Hippocampal formation (tissue), 2 donors: ENCODE measurements around the gene GRAMD2A.

ENCODE experiments used
- DNase-seq, 2 donors: peaks; one replicate each; lab custom pipeline; 2025; lab: John Stamatoyannopoulos, UW

The GRAMD2A gene

GRCh38 chr15:72197460-72198355 lies at the start of gene GRAMD2A:
Gene GRAMD2A, minus strand, starts transcription at chr15:72197787.
- DNase-seq: no peak

GRCh38 chr15:72242775-72243370 lies 45.3 kb upstream of the GRAMD2A start:
- DNase-seq: no peak

GRCh38 chr15:72239652-72240051 lies 42.1 kb upstream of the GRAMD2A start:
- DNase-seq: no peak

GRCh38 chr15:72238586-72238985 lies 41.0 kb upstream of the GRAMD2A start:
- DNase-seq: no peak

- DNase-seq: no peak
Observed at GRCh38 chr15:72237853-72238224, 40.3 kb upstream of the GRAMD2A start.

GRCh38 chr15:72237029-72237852 lies 39.7 kb upstream of the GRAMD2A start:
- DNase-seq: peak in 1 of 2 donors; percentile 4

GRCh38 chr15:72236381-72237003 lies 38.9 kb upstream of the GRAMD2A start:
- DNase-seq: no peak

GRCh38 chr15:72235298-72235697 lies 37.7 kb upstream of the GRAMD2A start:
- no peak for DNase-seq

- DNase-seq: no peak
Observed at GRCh38 chr15:72233769-72234168, 36.2 kb upstream of the GRAMD2A start.

GRCh38 chr15:72231833-72232478 lies 34.4 kb upstream of the GRAMD2A start:
- peak in 1 of 2 donors; percentile 55 for DNase-seq

GRCh38 chr15:72231066-72231832 lies 33.7 kb upstream of the GRAMD2A start, which contains the start of gene PKM:
Gene PKM, minus strand, starts transcription at chr15:72231190. Its CDS starts 12,093 bp downstream, at chr15:72219097.
- DNase-seq: peak; percentile 81 to 82

- peak; percentile 79 to 84 for DNase-seq
Observed at GRCh38 chr15:72230197-72231065, 32.8 kb upstream of the GRAMD2A start.

GRCh38 chr15:72229947-72230196 lies 32.3 kb upstream of the GRAMD2A start:
- no peak for DNase-seq

GRCh38 chr15:72229076-72229946 lies 31.7 kb upstream of the GRAMD2A start:
- no peak for DNase-seq

GRCh38 chr15:72227720-72228119 lies 30.1 kb upstream of the GRAMD2A start:
- DNase-seq: no peak

GRCh38 chr15:72227192-72227586 lies 29.6 kb upstream of the GRAMD2A start:
- no peak for DNase-seq

- no peak for DNase-seq
Observed at GRCh38 chr15:72223278-72223677, 25.7 kb upstream of the GRAMD2A start.

- DNase-seq: no peak
Observed at GRCh38 chr15:72222393-72222792, 24.8 kb upstream of the GRAMD2A start.

GRCh38 chr15:72220687-72221086 lies 23.1 kb upstream of the GRAMD2A start:
- DNase-seq: no peak
